ENCODE measurements around the gene TRIM39. TPM values are rescaled to one million over a fixed set of nuclear protein-coding genes. Genes with fewer than 3 reads are reported as not detected.

The TRIM39 gene
- total and polyA plus RNA-seq, 11 donors, result 5.1 to 12.1 (median 8.4) TPM

- Histone ChIP-seq H3K36me3 (no peaks in the 10 kb centered on the region), H3K4me3 (no peak overlapping the region), H3K27me3 (peaks cover 0 to 58% (median 19%) of the 10 kb centered on the region in 9 donors), H3K4me1 (no peaks in the 10 kb centered on the region), H3K27ac (no peak overlapping the region), H3K9me3 (no peaks in the 10 kb centered on the region)
- no peak for TF ChIP-seq CTCF (IDR thresholded peaks at IDR 0.05)
- no peak for TF ChIP-seq POLR2A (IDR thresholded peaks at IDR 0.05)
- ATAC-seq, result no peak
- intact Hi-C loops (cut with DNase I), result no loop called here
- no peak for DNase-seq
- 13 to 62% (median 53%) methylated on average over 5 of the region's 5 CpGs for WGBS, 4 donors
Observed at GRCh38 chr6:30380464-30380863, 53.7 kb downstream of the TRIM39 start.

- intact Hi-C loops (cut with DNase I), result no loop called here
- 42 to 50% (median 43%) methylated on average over 3 of the region's 3 CpGs for WGBS, 4 donors
Observed at GRCh38 chr6:30386166-30386565, 59.4 kb downstream of the TRIM39 start.

GRCh38 chr6:30391240-30391639 is 64.5 kb downstream of the TRIM39 start:
- intact Hi-C loops (cut with DNase I), result loop anchor here in 1 of 10 donors (10.0 kb wide), 1 partner anchor 176 kb away; the partner anchor contains the start of gene TRIM26
- Histone ChIP-seq H3K4me1 (no peaks in the 10 kb centered on the region), H3K4me3 (no peak overlapping the region), H3K36me3 (no peaks in the 10 kb centered on the region), H3K27me3 (peaks cover 0 to 93% (median 15%) of the 10 kb centered on the region in 9 donors), H3K27ac (no peak overlapping the region), H3K9me3 (no peaks in the 10 kb centered on the region)
- no peak for ATAC-seq
- TF ChIP-seq POLR2A (IDR thresholded peaks at IDR 0.05), result no peak
- no peak for TF ChIP-seq CTCF (IDR thresholded peaks at IDR 0.05)
- 53 to 68% (median 63%) methylated on average over 3 of the region's 3 CpGs for WGBS, 4 donors
- DNase-seq, result no peak

More at GRCh38 chr6:30386166-30386565, 59.4 kb downstream of the TRIM39 start:
- TF ChIP-seq CTCF (IDR thresholded peaks at IDR 0.05), result no peak
- no peak for TF ChIP-seq POLR2A (IDR thresholded peaks at IDR 0.05)
- no peak for DNase-seq
- ATAC-seq, result no peak
- Histone ChIP-seq H3K27me3 (peaks cover 0 to 93% (median 23%) of the 10 kb centered on the region in 9 donors), H3K9me3 (no peaks in the 10 kb centered on the region), H3K4me1 (no peaks in the 10 kb centered on the region), H3K4me3 (no peak overlapping the region), H3K27ac (no peak overlapping the region), H3K36me3 (no peaks in the 10 kb centered on the region)

Other genes starting within 250 kb of the TRIM39 start
- gene TRIM31, start 213.8 kb upstream of the TRIM39 start, total RNA-seq, result not detected
- gene TRIM31, start 213.8 kb upstream of the TRIM39 start, polyA plus RNA-seq, result not detected
- not detected for gene TRIM40, start 190.8 kb upstream of the TRIM39 start, total RNA-seq
- not detected for gene TRIM40, start 190.8 kb upstream of the TRIM39 start, polyA plus RNA-seq
- not detected for gene TRIM10, start 165.7 kb upstream of the TRIM39 start, total RNA-seq
- gene TRIM10, start 165.7 kb upstream of the TRIM39 start, polyA plus RNA-seq, result not detected
- gene TRIM15, start 163.4 kb upstream of the TRIM39 start, total RNA-seq, result not detected
- not detected for gene TRIM15, start 163.4 kb upstream of the TRIM39 start, polyA plus RNA-seq
- gene TRIM26, start 113.5 kb upstream of the TRIM39 start, total RNA-seq, result 10 to 100 TPM; 19.1 to 37.4 (median 24.5) TPM
- gene TRIM26, start 113.5 kb upstream of the TRIM39 start, polyA plus RNA-seq, result 10 to 100 TPM; 15.1 to 31.8 TPM
- 10 to 100 TPM; 17.3 to 64.4 (median 24.7) TPM for gene RPP21, start 18.2 kb downstream of the TRIM39 start, total RNA-seq
- gene RPP21, start 18.2 kb downstream of the TRIM39 start, polyA plus RNA-seq, result 10 to 100 TPM; 84.1 to 88.9 TPM
- 100 to 1,000 TPM in 8 of 9 donors, 10 to 100 TPM in 1; 96.1 to 560 (median 162) TPM for gene HLA-E, start 162.6 kb downstream of the TRIM39 start, total RNA-seq
- 100 to 1,000 TPM; 160 to 200 TPM for gene HLA-E, start 162.6 kb downstream of the TRIM39 start, polyA plus RNA-seq
- 10 to 100 TPM in 8 of 9 donors, 1 to 10 TPM in 1; 9.1 to 32.4 (median 17.4) TPM for gene GNL1, start 229.6 kb downstream of the TRIM39 start, total RNA-seq
- 10 to 100 TPM; 17.7 to 33.5 TPM for gene GNL1, start 229.6 kb downstream of the TRIM39 start, polyA plus RNA-seq
- gene PRR3, start 230.4 kb downstream of the TRIM39 start, total RNA-seq, result 1 to 10 TPM; 1.9 to 4.5 (median 2.9) TPM
- gene PRR3, start 230.4 kb downstream of the TRIM39 start, polyA plus RNA-seq, result 1 to 10 TPM; 3.4 to 3.6 TPM
- 10 to 100 TPM; 35.1 to 49.0 (median 39.8) TPM for gene ABCF1, start 244.5 kb downstream of the TRIM39 start, total RNA-seq
- gene ABCF1, start 244.5 kb downstream of the TRIM39 start, polyA plus RNA-seq, result 10 to 100 TPM; 28.0 to 76.8 TPM

Data from heart left ventricle (tissue), 16 donors.